ENCODE results near the gene WDR55.

- TF ChIP-seq, protein P1, sequence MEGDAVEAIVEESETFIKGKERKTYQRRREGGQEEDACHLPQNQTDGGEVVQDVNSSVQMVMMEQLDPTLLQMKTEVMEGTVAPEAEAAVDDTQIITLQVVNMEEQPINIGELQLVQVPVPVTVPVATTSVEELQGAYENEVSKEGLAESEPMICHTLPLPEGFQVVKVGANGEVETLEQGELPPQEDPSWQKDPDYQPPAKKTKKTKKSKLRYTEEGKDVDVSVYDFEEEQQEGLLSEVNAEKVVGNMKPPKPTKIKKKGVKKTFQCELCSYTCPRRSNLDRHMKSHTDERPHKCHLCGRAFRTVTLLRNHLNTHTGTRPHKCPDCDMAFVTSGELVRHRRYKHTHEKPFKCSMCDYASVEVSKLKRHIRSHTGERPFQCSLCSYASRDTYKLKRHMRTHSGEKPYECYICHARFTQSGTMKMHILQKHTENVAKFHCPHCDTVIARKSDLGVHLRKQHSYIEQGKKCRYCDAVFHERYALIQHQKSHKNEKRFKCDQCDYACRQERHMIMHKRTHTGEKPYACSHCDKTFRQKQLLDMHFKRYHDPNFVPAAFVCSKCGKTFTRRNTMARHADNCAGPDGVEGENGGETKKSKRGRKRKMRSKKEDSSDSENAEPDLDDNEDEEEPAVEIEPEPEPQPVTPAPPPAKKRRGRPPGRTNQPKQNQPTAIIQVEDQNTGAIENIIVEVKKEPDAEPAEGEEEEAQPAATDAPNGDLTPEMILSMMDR (optimal IDR thresholded peaks at IDR 0.05 in 1 of 3, IDR thresholded peaks at IDR 0.05 in 1 of 3, conservative IDR thresholded peaks at IDR 0.05 in 1 of 3; ENCODE audit: extremely low read depth in 1 of 3, insufficient read depth in 2 of 3, low read length in 3 of 3): no peak
- no peak for TF ChIP-seq EZH2 (IDR thresholded peaks at IDR 0.05; ENCODE audit: low read length)
Measured at GRCh38 chr5:140674629-140675028, 9.9 kb downstream of the WDR55 start.
